GM18505 (cell line): ENCODE results near the gene AMOT.

Experiments
- ATAC-seq: cut with Tn5 transposase; IDR thresholded peaks from one replicate; pipeline ENCODE4 v1.9.1; 2021; ENCODE audit not compliant: unreplicated experiment
- POLR2A ChIP-seq: IDR thresholded peaks from 4 replicates; pipeline ENCODE4 v1.6.1; 2011; ENCODE audit warnings: borderline replicate concordance; ENCODE audit not compliant: insufficient read depth, insufficient read length; ENCODE audit errors: extremely low read depth

The AMOT gene

DNA sequence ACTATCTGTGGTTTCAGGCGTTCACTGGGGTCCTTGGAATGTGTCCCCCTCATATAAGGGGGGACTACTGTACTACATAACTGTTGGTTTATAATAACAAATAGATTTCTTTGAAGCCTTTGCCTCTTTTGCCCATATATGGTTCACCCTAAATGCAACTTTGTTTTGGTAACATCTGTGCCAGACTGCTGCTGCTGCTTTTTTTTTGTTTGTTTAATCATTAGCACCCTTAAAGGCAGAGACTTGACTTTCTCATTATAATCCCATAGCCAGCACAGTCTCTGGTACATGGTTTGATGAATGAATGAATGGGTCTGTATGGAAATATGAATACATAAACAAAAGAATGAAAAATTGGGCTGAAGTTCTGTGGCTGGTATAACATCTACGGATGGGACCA is 80.7 kb downstream of the AMOT start:
- TF ChIP-seq POLR2A = no peak
- ATAC-seq = no peak

DNA sequence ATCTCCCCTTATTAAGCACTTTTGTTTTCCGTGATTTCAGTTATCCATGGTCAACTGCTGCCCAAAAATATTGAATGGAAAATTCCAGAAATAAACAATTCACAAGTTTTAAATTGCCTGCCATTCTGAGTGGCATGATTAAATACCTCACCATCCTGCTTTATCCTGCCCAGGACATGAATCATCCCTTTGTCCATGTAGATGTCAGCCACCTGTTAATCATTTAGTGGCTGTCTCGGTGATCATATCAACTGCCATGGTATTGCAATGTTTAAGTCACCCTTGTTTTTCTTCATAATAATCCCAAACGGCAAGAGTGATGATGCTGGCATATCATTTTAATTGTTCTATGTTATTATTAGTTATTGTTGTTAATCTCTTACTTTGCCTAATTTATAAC is 81.1 kb downstream of the AMOT start:
- TF ChIP-seq POLR2A = no peak
- no peak for ATAC-seq

DNA sequence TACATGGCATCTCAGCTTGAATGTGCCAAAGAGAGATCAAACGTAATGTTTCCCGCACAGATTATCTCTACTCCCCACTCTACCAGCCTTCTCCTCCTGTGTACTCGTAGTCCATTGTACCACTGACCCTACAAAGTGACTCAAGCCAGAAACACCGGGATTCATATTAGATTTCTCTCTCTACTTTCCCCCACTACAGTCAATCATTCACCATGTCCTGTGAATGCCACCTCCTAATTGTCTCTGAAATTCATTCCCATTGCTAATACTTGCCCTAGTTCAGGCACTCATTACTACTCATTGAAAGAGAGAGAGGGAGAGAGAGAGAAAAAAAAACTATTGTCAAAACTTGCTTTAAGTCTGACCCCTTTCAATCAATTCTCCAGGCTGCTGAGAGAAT is 82.7 kb downstream of the AMOT start:
- ATAC-seq = no peak

DNA sequence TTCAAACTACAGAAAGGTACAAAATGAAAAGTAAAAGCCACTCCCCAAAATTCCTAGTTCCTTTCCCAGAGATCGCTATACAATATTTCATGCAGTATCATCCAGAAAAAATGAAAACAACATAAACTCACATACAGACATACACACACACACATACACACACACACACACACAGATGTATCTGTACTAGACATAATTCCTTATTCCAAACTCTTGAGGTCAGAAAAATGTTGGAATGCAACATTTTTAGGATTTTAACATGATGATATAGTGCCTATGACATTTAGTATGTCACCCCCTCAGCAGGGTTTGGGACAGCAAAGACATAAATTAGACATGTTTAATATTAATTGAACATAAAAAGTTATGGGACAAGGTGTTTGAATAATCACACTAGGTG is 87.5 kb downstream of the AMOT start:
- TF ChIP-seq POLR2A = no peak
- no peak for ATAC-seq

More for the DNA sequence above, 82.7 kb downstream of the AMOT start:
- no peak for TF ChIP-seq POLR2A

DNA sequence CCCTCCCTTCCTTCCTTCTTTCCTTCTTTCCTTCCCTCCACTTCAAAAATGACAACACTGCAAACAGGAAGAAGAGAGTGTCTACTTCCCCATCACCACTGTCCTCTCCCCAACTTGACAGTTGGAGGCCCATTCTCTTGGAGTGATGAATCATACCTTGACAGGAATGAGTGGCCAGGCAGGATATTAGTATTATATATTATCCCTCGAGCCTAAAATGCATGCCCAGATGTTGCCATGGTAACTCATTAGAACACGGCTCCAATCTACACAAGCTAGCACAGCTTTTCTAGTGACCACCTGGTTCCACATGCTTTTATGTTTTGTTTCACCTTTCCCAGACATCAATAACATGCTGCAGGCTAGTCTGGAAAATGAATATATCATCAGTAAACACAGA is 89.6 kb downstream of the AMOT start:
- ATAC-seq = no peak
- no peak for TF ChIP-seq POLR2A

DNA sequence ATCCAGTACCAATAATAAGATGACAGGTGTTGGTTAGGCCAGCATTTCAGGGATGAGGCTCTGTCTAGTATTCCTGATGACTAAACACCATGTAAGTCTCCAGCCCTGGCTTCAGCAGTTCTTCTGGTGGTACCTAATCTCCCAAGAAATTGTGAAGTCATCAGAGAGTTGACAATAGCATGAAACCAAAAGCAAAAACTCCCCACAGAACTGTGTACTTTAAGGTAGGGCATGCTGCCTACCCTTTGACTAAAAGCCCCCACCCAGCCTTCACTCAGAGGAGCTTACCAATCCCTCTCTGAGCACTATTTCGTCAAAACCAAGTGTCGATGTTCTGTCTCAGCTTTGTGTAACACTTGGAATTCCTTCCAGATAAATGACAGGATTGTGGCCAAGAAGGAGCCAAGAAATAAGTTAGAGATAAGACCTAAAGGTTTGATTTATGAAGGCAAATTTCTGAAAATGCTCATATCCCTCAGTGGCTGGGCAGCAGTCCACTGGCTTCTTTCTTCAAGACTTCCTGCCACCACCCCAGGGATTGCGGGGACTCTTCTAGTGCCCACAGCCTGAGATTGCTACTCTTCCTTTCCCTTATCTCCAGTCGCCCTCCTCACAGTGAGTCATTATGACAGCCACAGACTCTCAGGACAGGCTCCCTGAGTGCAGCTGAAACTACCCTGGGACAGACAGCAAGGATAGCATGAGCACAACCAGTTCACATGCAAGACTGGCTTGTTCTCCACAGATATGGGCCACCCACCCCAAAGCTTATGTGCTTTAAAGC is 93.6 kb downstream of the AMOT start:
- no peak for TF ChIP-seq POLR2A
- no peak for ATAC-seq

DNA sequence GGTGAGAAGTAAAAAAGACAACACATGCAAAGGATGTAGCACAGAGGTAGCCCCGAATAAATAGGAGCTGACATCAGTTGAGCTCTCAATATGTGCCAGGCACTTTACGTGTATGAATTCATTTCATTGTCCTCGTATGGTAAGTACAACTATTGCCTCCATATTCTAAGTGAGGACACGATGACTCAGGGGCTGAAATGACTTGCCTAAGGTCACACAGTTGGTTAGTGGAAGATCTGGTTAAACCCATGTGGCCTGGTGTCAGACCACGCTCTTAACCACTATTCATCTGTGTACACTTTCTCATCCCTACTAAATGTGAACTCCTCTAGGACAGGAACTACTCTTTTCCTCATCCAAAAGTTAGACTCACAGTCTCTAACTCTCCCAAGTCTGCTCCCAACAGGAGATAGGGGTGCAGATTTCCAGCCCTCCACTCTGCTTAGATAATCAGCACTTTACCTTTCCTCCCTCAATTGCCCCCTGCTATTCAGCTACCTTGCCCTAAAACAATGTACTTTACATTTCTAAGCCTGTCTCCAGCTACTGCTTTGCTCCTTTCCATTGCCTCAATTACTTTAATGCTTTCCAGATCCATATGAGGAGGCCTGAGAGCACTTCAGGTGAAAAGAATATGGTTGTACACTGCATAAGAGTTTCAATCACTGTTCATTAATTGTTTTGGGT is 102.1 kb downstream of the AMOT start:
- no peak for TF ChIP-seq POLR2A
- ATAC-seq = peak; percentile 46

DNA sequence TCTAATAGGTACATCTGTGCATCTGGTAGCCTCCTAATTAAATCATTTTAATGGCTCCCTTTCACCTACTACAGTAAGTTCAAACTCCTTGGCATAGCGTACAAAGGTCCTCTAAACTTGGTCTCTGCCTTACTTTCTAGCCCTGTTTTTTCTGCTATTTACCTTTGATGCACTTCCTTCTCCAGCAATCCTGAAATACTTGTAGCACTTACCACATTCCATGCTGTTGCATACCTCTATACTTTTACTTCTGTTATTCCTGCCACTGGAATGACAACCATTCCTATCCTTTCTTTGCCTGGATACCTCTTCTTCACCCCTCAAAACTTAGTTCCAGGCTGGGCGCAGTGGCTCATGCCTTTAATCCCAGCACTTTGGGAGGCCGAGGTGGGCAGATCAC is 104.3 kb downstream of the AMOT start:
- no peak for TF ChIP-seq POLR2A
- no peak for ATAC-seq

DNA sequence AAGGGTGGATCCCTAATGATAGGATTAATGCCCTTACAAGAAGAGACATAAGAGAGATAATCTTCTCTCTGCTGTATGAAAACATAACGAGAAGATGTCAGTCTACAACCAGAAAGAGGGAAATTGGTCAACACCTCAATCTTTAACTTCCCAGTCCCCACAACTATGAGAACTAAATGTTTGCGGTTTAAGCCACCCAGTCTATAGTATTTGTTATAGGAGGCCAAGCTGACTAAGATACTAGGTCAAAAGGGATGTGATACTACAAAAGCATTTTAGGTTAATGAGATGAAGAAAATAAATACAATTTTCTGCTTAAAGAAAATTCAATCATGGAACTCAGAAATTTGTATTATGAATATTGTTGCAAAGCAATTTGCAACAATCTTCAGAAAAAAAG is 105.5 kb downstream of the AMOT start:
- no peak for TF ChIP-seq POLR2A

DNA sequence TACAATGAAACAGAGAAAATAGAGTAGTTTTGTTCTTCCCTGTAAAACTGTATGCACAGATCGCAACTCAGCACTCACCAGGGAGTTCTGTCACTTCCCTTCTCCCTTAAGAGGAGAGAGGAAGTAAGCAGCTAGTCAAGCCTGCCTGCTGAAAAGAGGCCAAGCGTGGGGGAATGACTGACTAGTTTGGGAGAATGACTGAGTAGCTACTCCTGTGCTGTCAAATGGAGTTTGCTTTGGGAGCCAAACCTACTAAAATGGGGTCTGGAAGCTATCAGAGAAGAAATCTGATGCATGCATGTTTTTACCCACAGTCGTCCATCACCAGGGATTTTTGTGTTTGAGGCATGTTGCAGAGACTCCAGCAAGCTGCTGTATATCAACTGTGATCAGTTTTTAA is 106.3 kb downstream of the AMOT start:
- ATAC-seq = peak; percentile 45
- TF ChIP-seq POLR2A = no peak

More for the DNA sequence above, 105.5 kb downstream of the AMOT start:
- no peak for ATAC-seq

DNA sequence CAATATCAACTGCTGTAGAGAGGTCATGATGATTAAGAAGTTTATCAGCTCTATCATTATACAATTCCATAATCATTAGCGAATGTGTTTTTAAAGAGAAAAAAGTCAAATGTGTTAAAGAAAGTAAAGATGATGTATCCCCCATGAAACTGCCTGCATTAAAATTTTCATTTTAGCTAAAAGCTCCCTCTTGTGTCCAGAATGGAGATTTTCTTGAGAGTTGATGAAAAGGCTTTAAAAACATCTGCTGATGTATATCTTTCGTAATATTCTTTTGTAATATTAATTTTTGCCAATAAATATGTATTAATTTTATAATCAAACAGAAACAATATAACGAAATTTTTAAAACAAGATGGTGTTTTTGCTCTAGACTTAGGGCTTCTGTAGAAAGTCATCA is 108.8 kb downstream of the AMOT start:
- ATAC-seq = no peak
- TF ChIP-seq POLR2A = no peak
